GM23248 (cell line): ENCODE results near the gene UNC5A.

Experiments
- EZH2 ChIP-seq: fragments of 200-600 bp; sonication (generic); IDR thresholded peaks from 2 replicates; pipeline ENCODE4 v1.6.1; 2018; ENCODE audit warnings: antibody characterized with exemption, mild to moderate bottlenecking; ENCODE audit not compliant: insufficient read depth, poor library complexity, severe bottlenecking
- EZH2phosphoT487 ChIP-seq: fragments of 200-600 bp; sonication (generic); IDR thresholded peaks from 2 replicates; pipeline ENCODE4 v1.6.1; 2018; ENCODE audit warnings: antibody characterized with exemption, moderate library complexity, mild to moderate bottlenecking, low read depth; ENCODE audit not compliant: insufficient read depth

DNA sequence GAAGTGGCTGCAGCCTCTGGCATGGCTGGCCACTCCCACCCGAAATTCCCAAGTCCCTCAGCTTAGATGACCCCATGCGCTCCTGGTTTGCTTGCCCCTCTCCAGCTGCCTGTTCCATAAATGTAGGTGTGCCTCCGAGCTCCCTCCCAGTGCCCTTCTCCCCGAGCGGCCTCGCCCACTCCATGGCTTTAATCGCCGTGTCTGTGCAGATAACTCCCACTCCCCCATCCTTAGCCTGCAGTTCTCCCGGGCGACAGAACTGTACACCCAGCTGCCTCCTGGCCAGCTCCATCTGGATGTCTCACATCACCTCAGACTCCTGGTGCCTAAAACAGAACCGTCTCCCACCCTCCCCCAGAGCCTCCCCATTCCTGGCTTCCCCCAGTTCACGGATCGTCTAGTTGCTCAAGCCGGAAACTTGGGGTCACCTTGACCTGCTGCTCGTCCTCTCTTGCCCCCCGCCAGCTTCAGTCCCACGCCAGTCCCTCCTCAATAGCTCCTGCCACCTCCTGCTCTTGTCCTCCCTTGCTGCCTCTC is 64.7 kb downstream of the UNC5A start:
- TF ChIP-seq EZH2: peak; percentile 13
- TF ChIP-seq EZH2phosphoT487: no peak
